Stimulated activated naive CD4-positive, alpha-beta T cell treated with Interleukin-2 at 50 U/mL for 16 hours (primary cell): ENCODE results near the gene PFDN6.
A peak's percentile ranks its signal among the peaks of the same experiment; 100 is the strongest.
"Not testable (repeated sequence)": the region's sequence is repeated elsewhere in the genome, so short reads cannot be mapped to it uniquely, and the experiment has no call there.

Source experiments
- DNase-seq: peaks from one replicate; lab custom pipeline; 2025; lab: John Stamatoyannopoulos, UW

PFDN6 gene

GRCh38 chr6:33273924-33274902 is 15.2 kb upstream of the PFDN6 start:
- no peak for DNase-seq

DNA sequence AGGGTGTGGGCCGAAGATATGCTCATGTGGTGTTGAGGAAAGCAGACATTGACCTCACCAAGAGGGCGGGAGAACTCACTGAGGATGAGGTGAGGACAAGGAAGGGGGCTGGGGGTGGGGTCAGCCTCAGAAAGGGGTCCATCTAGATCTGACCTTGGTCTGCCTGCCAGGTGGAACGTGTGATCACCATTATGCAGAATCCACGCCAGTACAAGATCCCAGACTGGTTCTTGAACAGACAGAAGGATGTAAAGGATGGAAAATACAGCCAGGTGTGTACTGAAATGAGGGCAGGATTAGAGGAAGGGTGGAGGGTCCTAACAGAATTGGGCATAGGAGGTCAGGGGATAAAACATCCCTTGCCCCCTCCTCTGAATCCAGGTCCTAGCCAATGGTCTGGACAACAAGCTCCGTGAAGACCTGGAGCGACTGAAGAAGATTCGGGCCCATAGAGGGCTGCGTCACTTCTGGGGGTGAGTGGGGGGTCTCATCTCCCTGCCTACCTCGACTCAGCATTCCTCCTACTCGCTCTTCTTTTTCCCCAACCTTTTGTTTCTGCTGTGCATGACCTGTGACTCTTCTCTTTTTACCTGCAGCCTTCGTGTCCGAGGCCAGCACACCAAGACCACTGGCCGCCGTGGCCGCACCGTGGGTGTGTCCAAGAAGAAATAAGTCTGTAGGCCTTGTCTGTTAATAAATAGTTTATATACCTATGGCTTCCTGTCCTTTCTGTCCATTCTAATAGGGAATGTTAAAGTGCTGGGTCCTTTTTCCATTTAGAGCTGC is 13.4 kb upstream of the PFDN6 start:
- not testable (repeated sequence) for DNase-seq

DNA sequence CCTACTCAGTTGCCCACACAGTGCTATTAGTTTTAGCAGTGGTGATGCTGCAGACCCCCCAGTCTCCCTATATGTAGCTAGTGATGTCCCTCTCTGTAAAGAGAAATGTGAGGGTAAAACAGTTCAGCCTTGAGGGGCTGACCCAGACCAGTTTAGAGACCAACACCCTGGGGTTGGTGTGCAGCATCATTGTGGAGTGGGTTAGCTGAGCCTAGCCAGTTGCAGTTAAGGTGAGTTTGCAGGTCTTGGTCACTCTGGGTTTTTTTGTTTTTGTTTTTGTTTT is 12.9 kb upstream of the PFDN6 start:
- no peak for DNase-seq

DNA sequence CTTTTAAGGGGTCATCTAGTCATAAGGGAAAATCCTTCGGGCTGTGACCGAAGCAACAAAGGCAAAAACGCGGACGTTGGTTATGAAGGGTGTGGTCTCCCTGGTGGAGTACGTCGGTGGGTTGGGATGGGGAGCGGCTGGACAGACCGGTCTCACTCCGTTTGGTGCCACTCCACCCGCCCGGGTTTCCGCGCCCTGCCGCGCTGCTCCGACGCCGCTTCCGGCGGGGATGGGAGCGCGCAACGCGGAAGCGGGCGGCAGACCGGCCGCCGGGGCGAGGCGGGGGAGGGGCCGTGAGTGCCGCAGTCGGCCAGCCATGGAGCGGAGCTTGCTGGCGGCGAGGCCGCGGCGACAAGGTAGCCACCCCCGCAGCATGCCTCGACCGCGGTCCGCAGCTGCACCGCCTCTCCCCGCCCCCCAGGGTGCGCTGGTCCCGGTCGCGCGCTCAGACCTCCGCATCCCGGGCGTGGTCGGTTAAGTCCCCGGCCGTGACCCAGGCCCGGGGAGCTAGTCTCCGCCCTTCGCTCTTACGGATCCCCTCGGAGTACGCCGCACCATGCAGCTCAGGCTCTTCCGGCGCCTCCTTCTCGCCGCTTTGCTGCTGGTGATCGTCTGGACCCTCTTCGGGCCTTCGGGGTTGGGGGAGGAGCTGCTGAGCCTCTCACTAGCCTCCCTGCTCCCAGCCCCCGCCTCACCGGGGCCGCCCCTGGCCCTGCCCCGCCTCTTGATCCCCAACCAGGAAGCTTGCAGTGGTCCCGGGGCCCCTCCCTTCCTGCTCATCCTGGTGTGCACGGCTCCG is 12.3 kb upstream of the PFDN6 start, which contains the start of gene B3GALT4:
Gene B3GALT4 (plus strand): TSS at position 260 of the 799 bp plus-strand sequence. CDS start 297 bp downstream, at position 557.
- DNase-seq = peak; percentile 72

- DNase-seq = peak; percentile 24
These were observed 11.6 kb upstream of the PFDN6 start for GRCh38 chr6:33277663-33278391.

DNA sequence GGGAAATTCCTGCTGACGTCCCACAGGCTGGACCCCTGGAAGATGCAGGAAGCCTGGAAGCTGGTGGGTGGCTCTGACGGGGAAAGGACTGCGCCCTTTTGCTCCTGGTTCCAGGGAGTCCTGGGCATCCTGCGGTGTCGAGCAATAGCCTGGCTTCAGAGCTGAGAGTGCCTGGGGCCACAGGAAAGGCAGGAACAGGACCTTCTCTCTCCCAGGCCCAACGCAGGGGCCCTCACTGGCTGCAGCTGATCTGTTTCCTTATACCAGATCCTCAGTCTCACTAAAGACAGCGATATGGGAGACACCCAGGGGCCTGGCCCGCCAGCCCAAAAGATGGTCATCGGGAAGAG is 11.0 kb upstream of the PFDN6 start:
- no peak for DNase-seq

GRCh38 chr6:33278810-33279209 is 10.6 kb upstream of the PFDN6 start:
- no peak for DNase-seq

DNA sequence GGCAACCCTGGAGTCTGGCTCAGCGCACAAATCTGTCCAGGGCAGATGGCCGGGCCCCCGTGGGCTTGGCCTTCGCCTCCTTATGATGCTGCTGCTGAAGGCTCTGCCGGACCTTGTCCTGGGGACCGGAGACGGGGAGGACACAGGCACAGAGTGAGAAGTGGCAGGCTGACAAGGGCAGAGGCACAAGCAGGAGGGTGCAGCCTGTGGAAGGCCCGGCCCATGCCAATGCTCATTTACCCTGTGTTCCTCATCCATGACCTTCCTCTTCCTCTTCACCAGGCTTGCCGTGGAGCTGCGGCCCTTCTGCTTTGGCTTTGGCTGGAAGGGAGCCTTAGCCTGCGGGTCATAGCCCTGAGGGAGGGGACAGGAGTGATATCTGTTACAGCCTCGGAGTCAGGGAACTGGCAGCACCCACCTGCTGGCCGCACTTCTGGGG is 10.1 kb upstream of the PFDN6 start:
- no peak for DNase-seq

DNA sequence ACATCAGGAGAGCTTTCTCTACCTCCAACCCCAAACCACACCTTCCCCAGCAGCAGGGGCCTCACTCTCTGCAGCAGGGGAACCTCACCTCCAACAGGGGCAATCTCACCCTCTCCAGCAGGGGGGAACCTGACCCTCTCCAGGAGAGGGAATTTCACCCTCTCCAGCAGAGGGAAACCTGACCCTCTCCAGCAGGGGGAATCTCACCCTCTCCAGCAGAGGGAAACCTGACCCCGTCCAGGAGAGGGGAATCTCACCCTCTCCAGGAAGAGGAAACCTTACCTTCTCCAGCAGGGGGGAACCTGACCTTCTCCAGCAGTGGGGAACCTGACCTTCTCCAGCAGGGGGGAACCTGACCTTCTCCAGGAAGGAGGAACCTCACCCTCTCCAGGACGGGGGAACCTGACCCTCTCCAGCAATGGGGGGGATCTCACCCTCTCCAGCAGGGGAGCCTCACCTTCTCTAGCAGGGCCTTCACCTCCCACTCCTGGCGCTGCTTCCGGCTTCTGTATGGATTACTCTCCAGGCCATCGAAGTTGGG is 9.4 kb upstream of the PFDN6 start:
- no peak for DNase-seq

DNA sequence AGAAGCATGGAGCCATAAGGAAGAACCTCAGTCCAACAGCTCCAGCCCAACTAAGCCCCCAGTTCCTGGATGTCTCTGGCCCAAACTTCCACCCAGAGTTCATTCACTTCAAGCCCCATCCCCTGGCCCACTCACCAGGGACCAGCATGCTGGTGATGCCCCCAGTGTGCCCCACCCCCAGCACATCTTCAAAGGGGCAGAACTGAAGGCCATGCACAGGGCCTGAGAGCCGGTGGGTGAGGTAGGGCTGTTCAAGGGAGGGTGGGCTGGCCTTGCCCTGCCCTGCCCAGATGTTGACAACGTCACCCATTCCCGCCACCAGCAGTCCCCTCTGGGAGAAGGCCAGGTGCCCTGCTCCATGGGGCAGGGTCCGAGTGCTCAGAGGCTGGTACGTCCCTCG is 8.9 kb upstream of the PFDN6 start:
- no peak for DNase-seq

- DNase-seq = not testable (repeated sequence)
These were observed 4.2 kb upstream of the PFDN6 start for GRCh38 chr6:33285214-33285613.

GRCh38 chr6:33286946-33287914 is 2.2 kb upstream of the PFDN6 start:
- DNase-seq = no peak

- DNase-seq = no peak
These were observed 1.1 kb upstream of the PFDN6 start for GRCh38 chr6:33288141-33288920.

GRCh38 chr6:33289784-33290315 is 449 bp downstream of the PFDN6 start:
- DNase-seq = no peak

DNA sequence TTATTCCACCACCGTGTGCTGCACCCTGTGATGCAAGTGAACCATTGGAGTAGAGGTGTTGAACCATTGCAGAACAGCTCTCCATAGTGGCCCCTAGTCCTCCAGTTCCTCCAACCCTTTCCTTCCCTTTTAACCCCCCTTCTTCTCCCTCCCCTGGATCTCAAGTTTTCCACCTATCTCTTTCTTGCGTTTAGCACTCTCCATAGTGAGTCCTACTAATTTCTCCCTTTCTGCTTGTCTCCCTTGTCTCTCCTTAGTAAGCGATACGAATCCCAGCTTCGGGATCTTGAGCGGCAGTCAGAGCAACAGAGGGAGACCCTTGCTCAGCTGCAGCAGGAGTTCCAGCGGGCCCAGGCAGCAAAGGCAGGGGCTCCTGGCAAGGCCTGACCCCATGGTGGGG is 1.1 kb downstream of the PFDN6 start:
- no peak for DNase-seq

- no peak for DNase-seq
These were observed 3.7 kb downstream of the PFDN6 start for GRCh38 chr6:33292996-33293682.

GRCh38 chr6:33294086-33294823 is 4.9 kb downstream of the PFDN6 start:
- no peak for DNase-seq
